WERI-Rb-1 (cell line): Measurements from ENCODE around the gene SLC24A3.

Experiments
- DNase-seq: peaks from one replicate; pipeline ENCODE4 v3.0.0-alpha.2; 2020
- H3K27ac ChIP-seq: fragments of 250-450 bp; sonication (Bioruptor Pico); 2 replicates; pipeline ENCODE4 v1.5.1; 2020; ENCODE audit warnings: mild to moderate bottlenecking, moderate library complexity
- H3K27me3 ChIP-seq: fragments of 250-450 bp; sonication (Bioruptor Pico); 2 replicates; pipeline ENCODE4 v1.5.1; 2021; ENCODE audit warnings: mild to moderate bottlenecking, low read depth, moderate library complexity; ENCODE audit not compliant: insufficient read depth, severe bottlenecking
- H3K36me3 ChIP-seq: fragments of 250-450 bp; sonication (Bioruptor Pico); 2 replicates; pipeline ENCODE4 v1.5.1; 2020; ENCODE audit warnings: mild to moderate bottlenecking, moderate library complexity
- H3K4me3 ChIP-seq: 2 replicates; pipeline ENCODE4 v1.5.1; 2011; ENCODE audit warnings: low read depth, mild to moderate bottlenecking, control low read depth, low read length
- H3K9me3 ChIP-seq: fragments of 250-450 bp; sonication (Bioruptor Pico); 2 replicates; pipeline ENCODE4 v1.5.1; 2021; ENCODE audit warnings: mild to moderate bottlenecking, moderate library complexity; ENCODE audit not compliant: severe bottlenecking
- TF ChIP-seq, protein P1 (sequence below): IDR thresholded peaks from 2 replicates; pipeline ENCODE4 v1.5.1; 2011; ENCODE audit warnings: low read depth, mild to moderate bottlenecking, control low read depth, inconsistent platforms, low read length

Gene SLC24A3

DNA sequence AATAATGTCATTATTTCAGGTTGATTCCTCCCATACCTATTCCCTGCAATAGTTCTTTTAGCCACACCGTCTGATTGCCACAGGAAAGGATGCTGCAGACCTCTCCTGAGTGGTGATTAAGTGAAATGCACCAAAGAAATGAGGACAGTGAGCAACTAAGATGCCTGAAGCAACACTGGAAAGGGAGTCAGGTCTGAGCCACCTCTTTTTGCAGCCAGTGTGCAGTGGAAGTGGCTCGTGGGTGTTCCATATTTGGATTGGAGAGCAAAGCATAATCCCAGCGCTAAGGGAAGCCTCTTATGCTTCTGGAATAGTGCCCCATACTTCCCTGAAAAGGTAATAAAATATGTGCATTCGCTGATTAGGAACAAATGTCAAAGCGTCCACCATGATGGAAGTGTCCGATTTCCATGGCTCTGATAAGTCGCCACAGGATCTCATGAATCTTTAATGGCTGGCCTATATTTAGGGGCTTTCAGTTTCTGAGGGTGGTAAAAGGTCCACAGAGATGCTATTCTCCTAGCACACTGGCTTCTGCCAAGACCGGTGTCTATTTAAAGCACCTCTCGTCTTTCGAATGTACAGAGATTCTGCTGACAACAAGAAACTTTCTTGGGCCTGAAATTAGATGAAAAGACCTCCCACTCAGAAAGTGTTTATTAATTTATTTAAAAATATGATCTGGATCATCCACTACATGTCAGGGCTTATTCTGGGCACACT lies 253.9 kb downstream of the SLC24A3 start:
- Histone ChIP-seq H3K9me3 (no peaks in the 10 kb centered on the region), H3K27me3 (peaks cover 73% of the 10 kb centered on the region), H3K36me3 (no peaks in the 10 kb centered on the region), H3K27ac (no peak overlapping the region), H3K4me3 (no peak overlapping the region)
- TF ChIP-seq, protein P1, sequence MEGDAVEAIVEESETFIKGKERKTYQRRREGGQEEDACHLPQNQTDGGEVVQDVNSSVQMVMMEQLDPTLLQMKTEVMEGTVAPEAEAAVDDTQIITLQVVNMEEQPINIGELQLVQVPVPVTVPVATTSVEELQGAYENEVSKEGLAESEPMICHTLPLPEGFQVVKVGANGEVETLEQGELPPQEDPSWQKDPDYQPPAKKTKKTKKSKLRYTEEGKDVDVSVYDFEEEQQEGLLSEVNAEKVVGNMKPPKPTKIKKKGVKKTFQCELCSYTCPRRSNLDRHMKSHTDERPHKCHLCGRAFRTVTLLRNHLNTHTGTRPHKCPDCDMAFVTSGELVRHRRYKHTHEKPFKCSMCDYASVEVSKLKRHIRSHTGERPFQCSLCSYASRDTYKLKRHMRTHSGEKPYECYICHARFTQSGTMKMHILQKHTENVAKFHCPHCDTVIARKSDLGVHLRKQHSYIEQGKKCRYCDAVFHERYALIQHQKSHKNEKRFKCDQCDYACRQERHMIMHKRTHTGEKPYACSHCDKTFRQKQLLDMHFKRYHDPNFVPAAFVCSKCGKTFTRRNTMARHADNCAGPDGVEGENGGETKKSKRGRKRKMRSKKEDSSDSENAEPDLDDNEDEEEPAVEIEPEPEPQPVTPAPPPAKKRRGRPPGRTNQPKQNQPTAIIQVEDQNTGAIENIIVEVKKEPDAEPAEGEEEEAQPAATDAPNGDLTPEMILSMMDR = no peak
- no peak for DNase-seq

DNA sequence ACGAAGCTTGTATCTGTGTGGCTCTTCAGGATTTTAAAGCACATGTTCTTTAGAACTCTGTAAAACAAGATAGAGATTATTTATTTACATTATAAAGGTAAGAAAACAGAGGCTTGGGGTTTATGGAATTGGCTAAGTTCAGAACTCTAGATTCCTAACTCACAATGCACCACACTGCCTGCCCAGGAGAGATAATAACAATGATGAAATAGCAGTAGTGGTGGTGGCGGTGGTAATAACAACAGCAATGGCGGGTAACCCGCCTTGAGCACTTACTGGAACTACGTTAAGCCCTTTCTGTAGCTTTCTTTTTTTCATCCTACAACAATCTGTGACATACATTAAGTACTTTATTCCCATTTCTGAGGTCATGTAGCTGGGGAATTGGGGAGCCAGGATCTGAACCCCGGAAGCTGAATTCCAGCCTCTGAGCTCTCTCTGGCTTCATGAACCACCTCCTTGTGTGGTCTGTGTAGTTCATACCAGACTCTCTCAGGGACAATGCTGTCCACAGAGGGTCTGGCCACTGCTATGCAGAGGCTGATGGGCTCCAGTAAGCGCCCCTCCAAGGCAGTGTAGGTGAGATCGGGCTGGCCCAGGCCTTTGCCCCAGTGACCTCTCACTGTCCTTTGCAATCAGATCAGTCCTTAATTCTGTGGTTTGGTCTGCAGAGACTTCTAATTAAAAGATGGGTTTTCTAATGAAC lies 260.9 kb downstream of the SLC24A3 start:
- no peak for DNase-seq
- TF ChIP-seq, protein P1 = no peak
- Histone ChIP-seq H3K27ac (no peak overlapping the region), H3K27me3 (peaks cover 84% of the 10 kb centered on the region), H3K9me3 (no peaks in the 10 kb centered on the region), H3K36me3 (no peaks in the 10 kb centered on the region), H3K4me3 (no peak overlapping the region)

DNA sequence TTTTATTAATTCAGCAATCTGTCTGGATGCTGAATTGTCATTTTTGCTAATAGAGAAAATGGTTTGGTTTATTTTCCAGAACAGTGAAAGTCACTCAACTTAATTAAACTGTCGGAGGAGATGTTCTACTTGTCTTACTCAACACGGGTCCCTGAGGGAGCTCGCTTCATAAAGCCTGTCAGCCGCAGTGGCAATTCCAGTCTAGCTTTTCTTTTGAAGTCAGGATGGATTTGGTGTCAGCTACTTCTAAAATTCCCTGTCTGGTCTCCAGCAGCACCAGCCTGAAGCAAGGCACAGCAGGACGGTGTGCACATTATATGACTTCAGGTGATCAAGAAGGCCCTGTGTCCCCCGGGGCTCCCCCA lies 261.5 kb downstream of the SLC24A3 start:
- Histone ChIP-seq H3K27ac (no peak overlapping the region), H3K9me3 (no peaks in the 10 kb centered on the region), H3K27me3 (peaks cover 82% of the 10 kb centered on the region), H3K4me3 (no peak overlapping the region), H3K36me3 (no peaks in the 10 kb centered on the region)
- TF ChIP-seq, protein P1 = no peak
- DNase-seq = no peak

DNA sequence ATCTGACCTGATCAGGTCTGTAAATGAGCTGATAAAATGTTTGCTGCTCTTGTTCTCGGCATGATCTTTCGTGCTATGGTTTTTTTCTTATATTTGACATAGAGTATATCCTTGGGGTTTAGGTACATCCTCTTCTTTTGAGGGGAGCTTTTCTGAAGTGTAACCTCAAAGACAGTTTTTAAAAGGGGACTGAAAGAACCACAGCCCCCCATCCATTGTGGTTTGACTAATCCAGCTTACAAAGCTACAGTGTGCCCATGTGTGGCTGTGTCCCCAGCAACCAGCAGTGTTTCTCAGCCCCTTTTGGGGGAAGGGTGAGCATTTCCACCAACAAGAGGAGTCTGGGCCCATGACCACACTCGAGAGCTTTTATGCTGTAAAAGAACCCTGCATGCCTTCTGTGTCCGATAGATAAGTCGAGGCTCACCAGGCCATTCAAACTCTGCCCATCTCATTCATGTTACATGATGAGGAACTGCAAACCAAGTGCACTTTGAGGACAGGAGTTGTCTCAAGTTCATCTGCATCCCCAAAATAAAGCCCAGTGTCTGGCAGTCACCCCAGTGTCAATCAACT lies 266.0 kb downstream of the SLC24A3 start:
- no peak overlapping the region for H3K27ac ChIP-seq

DNA sequence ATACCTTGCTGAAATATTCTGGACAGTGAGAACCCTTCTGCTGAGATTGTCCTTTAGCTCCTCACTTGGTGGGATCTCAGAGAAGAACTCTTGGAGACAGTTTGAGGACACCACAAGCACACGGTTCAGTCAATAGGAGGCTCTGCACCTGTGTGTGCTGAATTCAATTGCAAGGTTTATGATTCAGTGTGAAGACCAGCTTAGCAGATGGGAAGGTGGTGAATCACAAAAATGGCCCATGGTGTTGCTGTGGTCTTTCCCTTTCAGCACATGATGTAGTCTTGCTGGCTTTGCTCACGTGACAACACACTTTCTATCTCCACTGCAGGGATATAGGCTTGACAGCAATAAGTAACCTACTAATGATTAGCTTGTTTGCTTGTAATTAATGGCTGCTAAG lies 270.3 kb downstream of the SLC24A3 start:
- no peaks in the 10 kb centered on the region for H3K9me3 ChIP-seq
- H3K4me3 ChIP-seq = no peak overlapping the region
- no peak for DNase-seq
- H3K27me3 ChIP-seq = peaks cover 69% of the 10 kb centered on the region
- TF ChIP-seq, protein P1 = no peak
- no peak overlapping the region for H3K27ac ChIP-seq
- H3K36me3 ChIP-seq = no peaks in the 10 kb centered on the region

More for the DNA sequence above, 266.0 kb downstream of the SLC24A3 start:
- Histone ChIP-seq H3K4me3 (no peak overlapping the region), H3K36me3 (no peaks in the 10 kb centered on the region), H3K27me3 (peaks cover 69% of the 10 kb centered on the region), H3K9me3 (no peaks in the 10 kb centered on the region)
- TF ChIP-seq, protein P1 = no peak
- no peak for DNase-seq
